NT2/D1 (cell line): ENCODE measurements around the gene HERC3.

Experiments used
- YY1 ChIP-seq: IDR thresholded peaks from 2 replicates; pipeline ENCODE4 v1.6.1; 2011; ENCODE audit not compliant: insufficient read length, insufficient read depth
- ZNF274 ChIP-seq: IDR thresholded peaks from 2 replicates; pipeline ENCODE4 v1.6.1; 2011; ENCODE audit warnings: mild to moderate bottlenecking, low read depth, low read length

- TF ChIP-seq ZNF274, result no peak
- TF ChIP-seq YY1, result no peak
These were observed 61.2 kb downstream of the HERC3 start for GRCh38 chr4:88653371-88653946.
